ENCODE data around the gene HSD17B12. TPM values are rescaled to one million over a fixed set of nuclear protein-coding genes. Genes with fewer than 3 reads are reported as not detected.

HSD17B12 gene
- polyA plus RNA-seq, 1 donor (not counting 4 experiments of a cell fraction or from before 2014, with no cell fraction given): 105 TPM

DNA sequence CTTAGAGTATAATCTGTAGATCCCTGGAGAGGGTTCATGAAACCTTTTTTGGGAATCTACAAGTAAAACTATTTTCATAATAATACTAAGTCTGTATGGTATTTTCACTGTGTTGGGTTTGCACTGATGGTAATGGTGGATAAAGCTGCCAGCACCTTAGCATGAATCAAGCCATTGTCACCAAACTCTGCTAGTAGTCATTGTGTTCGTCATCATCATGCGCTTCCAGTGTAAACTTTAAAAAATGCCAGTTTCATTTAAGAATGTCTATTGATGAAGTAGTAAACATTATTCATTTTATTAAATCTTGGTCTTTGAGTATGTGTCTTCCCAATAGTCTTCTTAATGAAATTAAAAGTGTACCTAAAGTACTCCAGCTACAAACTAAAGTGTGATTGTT is 215.1 kb downstream of the HSD17B12 start:
- Histone ChIP-seq H3K9ac (ENCODE audit: control insufficient read depth, extremely low read depth, insufficient read depth, low read length) (no peak overlapping the region), H3K36me3 (ENCODE audit: control insufficient read depth in 2 of 2, extremely low read depth in 1 of 2, insufficient read depth in 2 of 2, low read length in 2 of 2) (peaks cover 22 to 23% of the 10 kb centered on the region in 2 experiments), H3K4me3 (ENCODE audit: control insufficient read depth in 2 of 3, extremely low read depth in 1 of 3, insufficient read depth in 2 of 3, low read depth in 1 of 3, low read length in 3 of 3) (no peak overlapping the region), H4K20me1 (ENCODE audit: control insufficient read depth, extremely low read depth, insufficient read depth, low read length) (no peaks in the 10 kb centered on the region), H3K4me2 (ENCODE audit: control insufficient read depth, extremely low read depth, insufficient read depth, low read depth, low read length) (no peak overlapping the region), H3K79me2 (ENCODE audit: control insufficient read depth, insufficient read depth, low read length) (no peaks in the 10 kb centered on the region), H3K27me3 (ENCODE audit: control insufficient read depth, extremely low read depth, insufficient read depth, low read length) (no peaks in the 10 kb centered on the region), H3K27ac (ENCODE audit: control insufficient read depth, insufficient read depth, low read length) (no peak overlapping the region), H3K4me1 (ENCODE audit: control insufficient read depth, extremely low read depth, insufficient read depth, low read length) (no peaks in the 10 kb centered on the region), H3K9me3 (ENCODE audit: control insufficient read depth, low read depth, low read length) (no peaks in the 10 kb centered on the region), H2AFZ (ENCODE audit: control insufficient read depth, low read length) (no peak overlapping the region), H3K9me1 (ENCODE audit: control insufficient read depth, extremely low read depth, insufficient read depth, low read length) (no peaks in the 10 kb centered on the region)
- DNase-seq (ENCODE audit: low read depth, low spot score): no peak
- dilution Hi-C loops (cut with MboI; ENCODE audit: extremely low pct_ligation_motif_present, low sequenced_read_pairs): no loop called here
- FAIRE-seq: no peak
- TF ChIP-seq EZH2 (IDR thresholded peaks at IDR 0.05; ENCODE audit: low read length): no peak

DNA sequence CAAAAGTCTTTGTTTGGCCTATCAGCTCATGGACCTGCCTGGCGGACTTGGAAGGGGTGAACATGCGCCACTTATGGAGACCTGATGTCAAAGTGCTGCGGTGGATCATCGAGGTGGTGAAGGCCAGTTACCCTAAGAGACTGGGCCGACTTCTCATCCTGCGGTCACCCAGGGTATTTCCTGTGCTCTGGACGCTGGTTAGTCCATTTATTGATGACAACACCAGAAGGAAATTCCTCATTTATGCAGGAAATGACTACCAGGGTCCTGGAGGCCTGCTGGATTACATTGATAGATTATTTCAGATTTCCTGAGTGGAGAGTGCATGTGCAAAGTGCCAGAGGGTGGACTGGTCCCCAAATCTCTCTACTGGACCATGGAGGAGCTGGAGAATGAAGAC is 218.0 kb downstream of the HSD17B12 start:
- peaks cover 9 to 13% of the 10 kb centered on the region in 2 experiments for H3K36me3 ChIP-seq (ENCODE audit: control insufficient read depth in 2 of 2, extremely low read depth in 1 of 2, insufficient read depth in 2 of 2, low read length in 2 of 2)
- no peak overlapping the region for H2AFZ ChIP-seq (ENCODE audit: control insufficient read depth, low read length)
- H3K4me2 ChIP-seq (ENCODE audit: control insufficient read depth, extremely low read depth, insufficient read depth, low read depth, low read length): no peak overlapping the region
- DNase-seq (ENCODE audit: low read depth, low spot score) (no peak), FAIRE-seq (no peak)
- H4K20me1 ChIP-seq (ENCODE audit: control insufficient read depth, extremely low read depth, insufficient read depth, low read length): no peaks in the 10 kb centered on the region
- TF ChIP-seq EZH2 (IDR thresholded peaks at IDR 0.05; ENCODE audit: low read length): no peak
- TF ChIP-seq, protein P1, sequence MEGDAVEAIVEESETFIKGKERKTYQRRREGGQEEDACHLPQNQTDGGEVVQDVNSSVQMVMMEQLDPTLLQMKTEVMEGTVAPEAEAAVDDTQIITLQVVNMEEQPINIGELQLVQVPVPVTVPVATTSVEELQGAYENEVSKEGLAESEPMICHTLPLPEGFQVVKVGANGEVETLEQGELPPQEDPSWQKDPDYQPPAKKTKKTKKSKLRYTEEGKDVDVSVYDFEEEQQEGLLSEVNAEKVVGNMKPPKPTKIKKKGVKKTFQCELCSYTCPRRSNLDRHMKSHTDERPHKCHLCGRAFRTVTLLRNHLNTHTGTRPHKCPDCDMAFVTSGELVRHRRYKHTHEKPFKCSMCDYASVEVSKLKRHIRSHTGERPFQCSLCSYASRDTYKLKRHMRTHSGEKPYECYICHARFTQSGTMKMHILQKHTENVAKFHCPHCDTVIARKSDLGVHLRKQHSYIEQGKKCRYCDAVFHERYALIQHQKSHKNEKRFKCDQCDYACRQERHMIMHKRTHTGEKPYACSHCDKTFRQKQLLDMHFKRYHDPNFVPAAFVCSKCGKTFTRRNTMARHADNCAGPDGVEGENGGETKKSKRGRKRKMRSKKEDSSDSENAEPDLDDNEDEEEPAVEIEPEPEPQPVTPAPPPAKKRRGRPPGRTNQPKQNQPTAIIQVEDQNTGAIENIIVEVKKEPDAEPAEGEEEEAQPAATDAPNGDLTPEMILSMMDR (optimal IDR thresholded peaks at IDR 0.05 in 1 of 3, IDR thresholded peaks at IDR 0.05 in 1 of 3, conservative IDR thresholded peaks at IDR 0.05 in 1 of 3; ENCODE audit: extremely low read depth in 1 of 3, insufficient read depth in 2 of 3, low read length in 3 of 3): no peak
- H3K9me1 ChIP-seq (ENCODE audit: control insufficient read depth, extremely low read depth, insufficient read depth, low read length): no peaks in the 10 kb centered on the region
- H3K9me3 ChIP-seq (ENCODE audit: control insufficient read depth, low read depth, low read length): no peaks in the 10 kb centered on the region
- no peaks in the 10 kb centered on the region for H3K79me2 ChIP-seq (ENCODE audit: control insufficient read depth, insufficient read depth, low read length)
- no peaks in the 10 kb centered on the region for H3K4me1 ChIP-seq (ENCODE audit: control insufficient read depth, extremely low read depth, insufficient read depth, low read length)
- no peak overlapping the region for H3K27ac ChIP-seq (ENCODE audit: control insufficient read depth, insufficient read depth, low read length)
- no peaks in the 10 kb centered on the region for H3K27me3 ChIP-seq (ENCODE audit: control insufficient read depth, extremely low read depth, insufficient read depth, low read length)
- H3K4me3 ChIP-seq (ENCODE audit: control insufficient read depth in 2 of 3, extremely low read depth in 1 of 3, insufficient read depth in 2 of 3, low read depth in 1 of 3, low read length in 3 of 3): no peak overlapping the region
- dilution Hi-C loops (cut with MboI; ENCODE audit: extremely low pct_ligation_motif_present, low sequenced_read_pairs): no loop called here
- no peak overlapping the region for H3K9ac ChIP-seq (ENCODE audit: control insufficient read depth, extremely low read depth, insufficient read depth, low read length)

DNA sequence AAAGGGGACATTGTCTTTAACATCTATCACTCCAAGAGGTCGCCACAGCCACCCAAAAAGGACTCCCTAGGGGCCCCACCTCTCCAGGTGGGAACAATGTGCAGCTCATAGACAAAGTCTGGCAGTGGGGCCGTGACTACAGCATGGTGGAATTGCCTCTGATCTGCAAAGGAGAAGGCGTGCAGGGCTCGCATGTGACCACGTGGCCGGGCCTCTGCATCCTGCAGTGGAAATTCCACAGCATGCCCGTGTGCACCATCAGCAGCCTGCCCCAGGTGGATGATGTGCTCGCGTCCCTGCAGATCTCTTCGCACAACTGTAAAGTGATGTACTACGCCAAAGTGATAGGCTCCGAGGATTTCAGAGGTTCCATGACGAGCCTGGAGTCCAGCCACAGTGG is 218.6 kb downstream of the HSD17B12 start:
- no peak overlapping the region for H3K9ac ChIP-seq (ENCODE audit: control insufficient read depth, extremely low read depth, insufficient read depth, low read length)
- H4K20me1 ChIP-seq (ENCODE audit: control insufficient read depth, extremely low read depth, insufficient read depth, low read length): no peaks in the 10 kb centered on the region
- no peaks in the 10 kb centered on the region for H3K9me1 ChIP-seq (ENCODE audit: control insufficient read depth, extremely low read depth, insufficient read depth, low read length)
- TF ChIP-seq EZH2 (IDR thresholded peaks at IDR 0.05; ENCODE audit: low read length): no peak
- peaks cover 9 to 13% of the 10 kb centered on the region in 2 experiments for H3K36me3 ChIP-seq (ENCODE audit: control insufficient read depth in 2 of 2, extremely low read depth in 1 of 2, insufficient read depth in 2 of 2, low read length in 2 of 2)
- H3K27me3 ChIP-seq (ENCODE audit: control insufficient read depth, extremely low read depth, insufficient read depth, low read length): no peaks in the 10 kb centered on the region
- no peak overlapping the region for H2AFZ ChIP-seq (ENCODE audit: control insufficient read depth, low read length)
- dilution Hi-C loops (cut with MboI; ENCODE audit: extremely low pct_ligation_motif_present, low sequenced_read_pairs): no loop called here
- no peak overlapping the region for H3K27ac ChIP-seq (ENCODE audit: control insufficient read depth, insufficient read depth, low read length)
- no peak overlapping the region for H3K4me3 ChIP-seq (ENCODE audit: control insufficient read depth in 2 of 3, extremely low read depth in 1 of 3, insufficient read depth in 2 of 3, low read depth in 1 of 3, low read length in 3 of 3)
- no peaks in the 10 kb centered on the region for H3K79me2 ChIP-seq (ENCODE audit: control insufficient read depth, insufficient read depth, low read length)
- no peaks in the 10 kb centered on the region for H3K9me3 ChIP-seq (ENCODE audit: control insufficient read depth, low read depth, low read length)
- DNase-seq (ENCODE audit: low read depth, low spot score) (no peak), FAIRE-seq (no peak)
- H3K4me2 ChIP-seq (ENCODE audit: control insufficient read depth, extremely low read depth, insufficient read depth, low read depth, low read length): no peak overlapping the region
- no peaks in the 10 kb centered on the region for H3K4me1 ChIP-seq (ENCODE audit: control insufficient read depth, extremely low read depth, insufficient read depth, low read length)

Data from keratinocyte (primary cell).